ENCODE measurements around the gene DOHH. TPM values are rescaled to one million over a fixed set of nuclear protein-coding genes. Genes with fewer than 3 reads are reported as not detected.
"Not testable (repeated sequence)": the region's sequence is repeated elsewhere in the genome, so short reads cannot be mapped to it uniquely, and the experiment has no call there.

The DOHH gene
- total RNA-seq, 1 experiment from 2014 or later: 19.1 TPM

- in situ Hi-C loops (cut with HindIII; ENCODE audit: low pct_unique_long_range_greater_than_20kb, low sequenced_read_pairs): no loop called here
- DNase-seq (ENCODE audit: low read depth): no peak
Observed at GRCh38 chr19:3535981-3536380, 35.5 kb upstream of the DOHH start.

GRCh38 chr19:3535563-3535965 lies 35.1 kb upstream of the DOHH start:
- DNase-seq (ENCODE audit: low read depth): no peak
- in situ Hi-C loops (cut with HindIII; ENCODE audit: low pct_unique_long_range_greater_than_20kb, low sequenced_read_pairs): no loop called here

- in situ Hi-C loops (cut with HindIII; ENCODE audit: low pct_unique_long_range_greater_than_20kb, low sequenced_read_pairs): no loop called here
- no peak for DNase-seq (ENCODE audit: low read depth)
Observed at GRCh38 chr19:3535235-3535535, 34.7 kb upstream of the DOHH start.

GRCh38 chr19:3534375-3535234 lies 34.1 kb upstream of the DOHH start:
- in situ Hi-C loops (cut with HindIII; ENCODE audit: low pct_unique_long_range_greater_than_20kb, low sequenced_read_pairs): no loop called here

GRCh38 chr19:3533563-3534216 lies 33.2 kb upstream of the DOHH start:
- in situ Hi-C loops (cut with HindIII; ENCODE audit: low pct_unique_long_range_greater_than_20kb, low sequenced_read_pairs): no loop called here
- DNase-seq (ENCODE audit: low read depth): no peak

More at GRCh38 chr19:3534375-3535234, 34.1 kb upstream of the DOHH start:
- DNase-seq (ENCODE audit: low read depth): no peak

- no peak for DNase-seq (ENCODE audit: low read depth)
- in situ Hi-C loops (cut with HindIII; ENCODE audit: low pct_unique_long_range_greater_than_20kb, low sequenced_read_pairs): no loop called here
Observed at GRCh38 chr19:3533033-3533432, 32.6 kb upstream of the DOHH start.

- no peak for DNase-seq (ENCODE audit: low read depth)
- in situ Hi-C loops (cut with HindIII; ENCODE audit: low pct_unique_long_range_greater_than_20kb, low sequenced_read_pairs): no loop called here
Observed at GRCh38 chr19:3532154-3532786, 31.8 kb upstream of the DOHH start.

GRCh38 chr19:3531716-3532115 lies 31.2 kb upstream of the DOHH start:
- no peak for DNase-seq (ENCODE audit: low read depth)
- in situ Hi-C loops (cut with HindIII; ENCODE audit: low pct_unique_long_range_greater_than_20kb, low sequenced_read_pairs): no loop called here

GRCh38 chr19:3530389-3530788 lies 29.9 kb upstream of the DOHH start:
- no peak for DNase-seq (ENCODE audit: low read depth)
- in situ Hi-C loops (cut with HindIII; ENCODE audit: low pct_unique_long_range_greater_than_20kb, low sequenced_read_pairs): no loop called here

- DNase-seq (ENCODE audit: low read depth); in situ Hi-C loops (cut with HindIII; ENCODE audit: low pct_unique_long_range_greater_than_20kb, low sequenced_read_pairs): not testable (repeated sequence)
Observed at GRCh38 chr19:3529299-3529698, 28.8 kb upstream of the DOHH start.

- DNase-seq (ENCODE audit: low read depth): no peak
- in situ Hi-C loops (cut with HindIII; ENCODE audit: low pct_unique_long_range_greater_than_20kb, low sequenced_read_pairs): no loop called here
Observed at GRCh38 chr19:3528539-3529211, 28.2 kb upstream of the DOHH start.

- in situ Hi-C loops (cut with HindIII; ENCODE audit: low pct_unique_long_range_greater_than_20kb, low sequenced_read_pairs): no loop called here
- DNase-seq (ENCODE audit: low read depth): no peak
Observed at GRCh38 chr19:3528080-3528479, 27.6 kb upstream of the DOHH start.

- in situ Hi-C loops (cut with HindIII; ENCODE audit: low pct_unique_long_range_greater_than_20kb, low sequenced_read_pairs): no loop called here
Observed at GRCh38 chr19:3527238-3527910, 26.9 kb upstream of the DOHH start.

GRCh38 chr19:3526507-3527237 lies 26.2 kb upstream of the DOHH start:
- in situ Hi-C loops (cut with HindIII; ENCODE audit: low pct_unique_long_range_greater_than_20kb, low sequenced_read_pairs): no loop called here
- DNase-seq (ENCODE audit: low read depth): no peak

More at GRCh38 chr19:3527238-3527910, 26.9 kb upstream of the DOHH start:
- DNase-seq (ENCODE audit: low read depth): no peak

GRCh38 chr19:3524904-3525451 lies 24.5 kb upstream of the DOHH start:
- DNase-seq (ENCODE audit: low read depth): no peak
- in situ Hi-C loops (cut with HindIII; ENCODE audit: low pct_unique_long_range_greater_than_20kb, low sequenced_read_pairs): no loop called here

GRCh38 chr19:3524078-3524842 lies 23.8 kb upstream of the DOHH start:
- in situ Hi-C loops (cut with HindIII; ENCODE audit: low pct_unique_long_range_greater_than_20kb, low sequenced_read_pairs): no loop called here
- DNase-seq (ENCODE audit: low read depth): no peak

Data from Caki2 (cell line).